ENCODE measurements around the gene CDH13.

Gene CDH13

GRCh38 chr16:83023011-83023410 is 396.2 kb downstream of the CDH13 start:
- Histone ChIP-seq H3K9me3 (ENCODE audit: control insufficient read depth, insufficient read depth, low read depth, low read length) (no peaks in the 10 kb centered on the region), H3K36me3 (ENCODE audit: control insufficient read depth in 2 of 2, insufficient read depth in 1 of 2, low read length in 2 of 2) (no peaks in the 10 kb centered on the region), H3K4me1 (ENCODE audit: control insufficient read depth, insufficient read depth, low read length) (no peaks in the 10 kb centered on the region), H3K4me3 (ENCODE audit: low read depth, low read length) (no peak overlapping the region), H3K27ac (ENCODE audit: extremely low read depth, low read depth, low read length) (no peak overlapping the region)
- POLR2A ChIA-PET, result no interaction called here
- TF ChIP-seq ZNF350 (tag by site-specific recombination; IDR thresholded peaks at IDR 0.05), result no peak
- no peak for TF ChIP-seq ZSCAN18 (tag by site-specific recombination; IDR thresholded peaks at IDR 0.05)
- TF ChIP-seq ZBTB20 (tag by site-specific recombination; IDR thresholded peaks at IDR 0.05), result no peak
- TF ChIP-seq, protein P1, sequence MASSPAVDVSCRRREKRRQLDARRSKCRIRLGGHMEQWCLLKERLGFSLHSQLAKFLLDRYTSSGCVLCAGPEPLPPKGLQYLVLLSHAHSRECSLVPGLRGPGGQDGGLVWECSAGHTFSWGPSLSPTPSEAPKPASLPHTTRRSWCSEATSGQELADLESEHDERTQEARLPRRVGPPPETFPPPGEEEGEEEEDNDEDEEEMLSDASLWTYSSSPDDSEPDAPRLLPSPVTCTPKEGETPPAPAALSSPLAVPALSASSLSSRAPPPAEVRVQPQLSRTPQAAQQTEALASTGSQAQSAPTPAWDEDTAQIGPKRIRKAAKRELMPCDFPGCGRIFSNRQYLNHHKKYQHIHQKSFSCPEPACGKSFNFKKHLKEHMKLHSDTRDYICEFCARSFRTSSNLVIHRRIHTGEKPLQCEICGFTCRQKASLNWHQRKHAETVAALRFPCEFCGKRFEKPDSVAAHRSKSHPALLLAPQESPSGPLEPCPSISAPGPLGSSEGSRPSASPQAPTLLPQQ (tag by site-specific recombination; IDR thresholded peaks at IDR 0.05), result no peak
- TF ChIP-seq SP2 (tag by site-specific recombination; IDR thresholded peaks at IDR 0.05), result no peak
- TF ChIP-seq, protein P2, sequence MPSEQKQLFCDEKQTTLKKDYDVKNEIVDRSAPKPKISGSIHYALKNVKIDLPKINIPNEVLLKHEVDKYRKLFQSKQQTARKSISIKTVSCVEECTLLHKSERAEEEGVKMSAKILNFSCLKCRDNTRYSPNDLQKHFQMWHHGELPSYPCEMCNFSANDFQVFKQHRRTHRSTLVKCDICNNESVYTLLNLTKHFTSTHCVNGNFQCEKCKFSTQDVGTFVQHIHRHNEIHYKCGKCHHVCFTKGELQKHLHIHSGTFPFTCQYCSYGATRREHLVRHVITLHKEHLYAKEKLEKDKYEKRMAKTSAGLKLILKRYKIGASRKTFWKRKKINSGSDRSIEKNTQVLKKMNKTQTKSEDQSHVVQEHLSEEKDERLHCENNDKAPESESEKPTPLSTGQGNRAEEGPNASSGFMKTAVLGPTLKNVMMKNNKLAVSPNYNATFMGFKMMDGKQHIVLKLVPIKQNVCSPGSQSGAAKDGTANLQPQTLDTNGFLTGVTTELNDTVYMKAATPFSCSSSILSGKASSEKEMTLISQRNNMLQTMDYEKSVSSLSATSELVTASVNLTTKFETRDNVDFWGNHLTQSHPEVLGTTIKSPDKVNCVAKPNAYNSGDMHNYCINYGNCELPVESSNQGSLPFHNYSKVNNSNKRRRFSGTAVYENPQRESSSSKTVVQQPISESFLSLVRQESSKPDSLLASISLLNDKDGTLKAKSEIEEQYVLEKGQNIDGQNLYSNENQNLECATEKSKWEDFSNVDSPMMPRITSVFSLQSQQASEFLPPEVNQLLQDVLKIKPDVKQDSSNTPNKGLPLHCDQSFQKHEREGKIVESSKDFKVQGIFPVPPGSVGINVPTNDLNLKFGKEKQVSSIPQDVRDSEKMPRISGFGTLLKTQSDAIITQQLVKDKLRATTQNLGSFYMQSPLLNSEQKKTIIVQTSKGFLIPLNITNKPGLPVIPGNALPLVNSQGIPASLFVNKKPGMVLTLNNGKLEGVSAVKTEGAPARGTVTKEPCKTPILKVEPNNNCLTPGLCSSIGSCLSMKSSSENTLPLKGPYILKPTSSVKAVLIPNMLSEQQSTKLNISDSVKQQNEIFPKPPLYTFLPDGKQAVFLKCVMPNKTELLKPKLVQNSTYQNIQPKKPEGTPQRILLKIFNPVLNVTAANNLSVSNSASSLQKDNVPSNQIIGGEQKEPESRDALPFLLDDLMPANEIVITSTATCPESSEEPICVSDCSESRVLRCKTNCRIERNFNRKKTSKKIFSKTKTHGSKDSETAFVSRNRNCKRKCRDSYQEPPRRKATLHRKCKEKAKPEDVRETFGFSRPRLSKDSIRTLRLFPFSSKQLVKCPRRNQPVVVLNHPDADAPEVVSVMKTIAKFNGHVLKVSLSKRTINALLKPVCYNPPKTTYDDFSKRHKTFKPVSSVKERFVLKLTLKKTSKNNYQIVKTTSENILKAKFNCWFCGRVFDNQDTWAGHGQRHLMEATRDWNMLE (tag by site-specific recombination; conservative IDR thresholded peaks at IDR 0.05; ENCODE audit: low read depth), result no peak
- no peak for TF ChIP-seq ZSCAN23 (tag by site-specific recombination; IDR thresholded peaks at IDR 0.05)
- TF ChIP-seq, protein P3, sequence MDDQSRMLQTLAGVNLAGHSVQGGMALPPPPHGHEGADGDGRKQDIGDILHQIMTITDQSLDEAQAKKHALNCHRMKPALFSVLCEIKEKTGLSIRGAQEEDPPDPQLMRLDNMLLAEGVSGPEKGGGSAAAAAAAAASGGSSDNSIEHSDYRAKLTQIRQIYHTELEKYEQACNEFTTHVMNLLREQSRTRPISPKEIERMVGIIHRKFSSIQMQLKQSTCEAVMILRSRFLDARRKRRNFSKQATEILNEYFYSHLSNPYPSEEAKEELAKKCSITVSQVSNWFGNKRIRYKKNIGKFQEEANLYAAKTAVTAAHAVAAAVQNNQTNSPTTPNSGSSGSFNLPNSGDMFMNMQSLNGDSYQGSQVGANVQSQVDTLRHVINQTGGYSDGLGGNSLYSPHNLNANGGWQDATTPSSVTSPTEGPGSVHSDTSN (CRISPR knock-in tag; IDR thresholded peaks at IDR 0.05), result no peak
- TF ChIP-seq KLF8 (tag by site-specific recombination; IDR thresholded peaks at IDR 0.05), result no peak
- TF ChIP-seq ZNF658 (tag by site-specific recombination; IDR thresholded peaks at IDR 0.05), result no peak
- TF ChIP-seq ZNF473 (tag by site-specific recombination; IDR thresholded peaks at IDR 0.05), result no peak
- no peak for TF ChIP-seq FEZF1 (tag by site-specific recombination; IDR thresholded peaks at IDR 0.05)
- no peak for TF ChIP-seq ZNF529 (tag by site-specific recombination; IDR thresholded peaks at IDR 0.05; ENCODE audit: insufficient replicate concordance)
- TF ChIP-seq ZNF362 (tag by site-specific recombination; IDR thresholded peaks at IDR 0.05), result no peak
- no peak for TF ChIP-seq ZNF555 (tag by site-specific recombination; conservative IDR thresholded peaks at IDR 0.05)
- TF ChIP-seq ZNF560 (tag by site-specific recombination; IDR thresholded peaks at IDR 0.05; ENCODE audit: borderline replicate concordance), result no peak
- TF ChIP-seq ZNF16 (tag by site-specific recombination; IDR thresholded peaks at IDR 0.05; ENCODE audit: low read depth), result no peak
- TF ChIP-seq ZNF169 (tag by site-specific recombination; IDR thresholded peaks at IDR 0.05), result no peak
- no peak for TF ChIP-seq GLIS1 (tag by site-specific recombination; IDR thresholded peaks at IDR 0.05)
- no peak for TF ChIP-seq ZNF133 (tag by site-specific recombination; IDR thresholded peaks at IDR 0.05)
- CTCF ChIA-PET, result interaction anchor here (0.6 kb wide), 1 partner anchor 90 kb away, joined by 3 read pairs; no protein-coding TSS in a partner anchor

Data from HEK293 (cell line).